ENCODE data around the gene TMEM181.
A peak's percentile ranks its signal among the peaks of the same experiment; 100 is the strongest.
"Not testable (repeated sequence)": the region's sequence is repeated elsewhere in the genome, so short reads cannot be mapped to it uniquely, and the experiment has no call there.

Gene TMEM181

GRCh38 chr6:158595223-158595622 lies 35.3 kb downstream of the TMEM181 start:
- ATAC-seq (no peak), DNase-seq (no peak)

DNA sequence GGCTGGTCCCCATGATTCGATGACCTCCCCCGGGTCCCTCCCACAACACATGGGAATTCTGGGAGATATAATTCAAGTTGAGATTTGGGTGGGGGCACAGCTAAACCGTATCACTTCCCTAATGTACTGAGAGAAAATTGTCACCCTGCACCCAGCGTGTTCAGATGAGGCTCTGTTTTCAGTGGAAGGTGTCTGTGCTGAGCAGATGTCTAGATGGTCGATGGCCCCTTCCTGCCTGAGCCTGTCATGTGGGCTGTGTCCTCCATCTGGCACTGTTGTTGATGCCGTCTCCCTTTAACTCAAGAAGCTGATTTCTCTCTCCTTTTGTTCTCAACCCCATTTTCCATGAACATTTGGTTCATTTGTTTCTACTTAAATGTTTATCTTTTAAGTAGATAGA lies 37.0 kb downstream of the TMEM181 start:
- ATAC-seq (no peak), DNase-seq (no peak)

- DNase-seq (no peak), ATAC-seq (no peak)
Observed at GRCh38 chr6:158597565-158597964, 37.7 kb downstream of the TMEM181 start.

DNA sequence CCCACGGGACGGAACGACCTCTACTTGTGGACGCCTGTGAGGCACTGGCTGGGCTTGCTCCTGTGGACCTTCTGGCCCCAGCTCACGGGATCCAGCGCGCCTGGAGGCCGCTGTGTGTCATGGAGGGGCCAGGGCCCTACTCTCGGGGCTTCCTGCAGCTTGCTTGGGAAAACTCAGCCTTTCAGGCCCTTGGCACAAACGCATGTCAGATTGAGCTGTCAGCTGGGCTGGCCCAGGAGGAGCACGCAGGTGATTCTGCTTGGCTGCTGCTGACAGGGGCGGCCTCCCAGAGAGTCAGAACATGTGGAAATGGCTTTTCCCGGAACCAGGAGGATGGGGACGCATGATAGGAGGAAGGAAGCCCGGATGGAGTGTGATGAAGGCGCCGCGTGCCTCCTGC lies 39.7 kb downstream of the TMEM181 start:
- DNase-seq (no peak), ATAC-seq (no peak)

DNA sequence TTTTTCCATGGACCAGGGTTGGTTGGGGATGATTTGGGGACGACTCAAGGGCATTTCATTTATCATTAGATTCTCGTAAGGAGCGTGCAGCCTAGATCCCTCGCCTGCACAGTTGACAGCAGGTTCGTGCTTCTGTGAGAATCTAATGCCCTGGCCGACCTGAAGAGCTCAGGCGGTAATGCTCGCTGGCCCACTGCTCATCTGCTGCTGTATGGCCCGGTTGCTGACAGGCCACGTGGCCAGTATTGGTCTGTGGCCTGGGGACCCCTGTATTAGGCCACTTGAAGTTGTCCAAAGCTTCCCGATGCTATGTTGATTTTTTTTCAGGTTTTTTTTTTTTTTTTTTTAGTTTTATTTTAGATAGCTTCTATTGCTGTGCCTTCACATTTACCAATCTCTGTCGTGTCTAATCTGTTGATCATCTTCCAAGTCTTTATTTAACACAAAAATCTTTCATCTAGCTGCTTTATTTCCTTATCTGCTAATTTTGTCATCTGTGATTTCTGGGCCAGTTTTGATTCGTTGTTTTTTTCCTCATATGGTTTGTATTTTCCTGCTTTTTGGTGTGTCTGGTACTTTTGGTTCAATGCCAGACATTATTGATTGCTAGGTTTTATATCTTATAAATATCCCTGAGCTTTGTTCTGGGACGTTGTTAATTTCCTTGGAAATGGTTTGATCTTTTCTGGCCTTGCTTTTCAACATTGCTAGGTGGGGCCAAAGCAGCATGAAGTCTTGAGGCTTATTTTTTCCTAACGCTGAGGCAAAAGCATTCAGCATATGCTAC lies 43.6 kb downstream of the TMEM181 start:
- ATAC-seq = no peak

GRCh38 chr6:158604048-158604406 lies 44.1 kb downstream of the TMEM181 start:
- DNase-seq = no peak
- ATAC-seq = no peak

More for the DNA sequence above, 43.6 kb downstream of the TMEM181 start:
- no peak for DNase-seq

DNA sequence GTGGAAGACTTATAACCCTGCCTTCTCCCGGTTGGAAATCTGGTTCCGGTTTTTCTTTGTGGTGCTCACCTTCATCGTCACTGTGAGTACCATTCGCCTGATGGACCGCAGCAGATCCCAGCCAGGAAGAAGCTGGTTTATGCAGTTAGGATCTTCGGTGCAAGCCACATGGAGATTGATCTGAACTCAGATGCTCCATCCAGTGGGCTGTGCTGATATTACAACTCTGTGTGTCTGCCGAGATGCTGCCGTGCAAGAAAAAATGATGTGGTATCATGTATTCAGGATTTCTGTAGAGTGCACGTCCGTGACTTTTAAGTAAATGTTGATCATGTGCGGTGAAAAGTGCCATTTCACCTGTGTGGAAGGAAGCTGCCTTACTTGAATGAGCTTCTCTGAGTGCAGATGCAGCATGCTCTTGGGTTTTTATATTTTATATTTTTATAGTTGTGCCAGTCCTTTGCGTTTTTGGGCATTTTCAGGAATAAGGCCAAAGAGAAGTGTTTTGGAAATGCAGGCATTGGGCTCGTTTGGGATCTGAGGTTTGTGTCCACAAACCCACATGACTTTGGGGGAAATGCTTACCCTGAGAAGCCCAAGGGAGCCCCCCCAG lies 45.5 kb downstream of the TMEM181 start:
- DNase-seq = peak; percentile 64

DNA sequence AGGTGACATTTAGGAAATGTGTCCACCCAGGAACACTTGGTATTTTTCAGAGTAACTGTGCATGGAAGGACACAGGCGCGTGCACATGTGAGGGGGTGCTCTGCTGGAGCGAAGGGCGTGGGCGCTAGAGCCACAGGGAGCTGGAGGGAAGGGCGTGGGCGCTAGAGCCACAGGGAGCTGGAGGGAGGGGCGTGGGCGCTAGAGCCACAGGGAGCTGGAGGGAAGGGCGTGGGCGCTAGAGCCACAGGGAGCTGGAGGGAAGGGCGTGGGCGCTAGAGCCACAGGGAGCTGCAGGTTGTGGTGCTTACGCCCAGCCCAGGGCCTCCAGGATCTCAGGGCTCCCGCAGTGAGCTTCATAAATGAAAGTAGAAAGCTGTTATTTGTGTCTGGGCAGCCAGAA lies 46.1 kb downstream of the TMEM181 start:
- ATAC-seq, DNase-seq: not testable (repeated sequence)

More for the DNA sequence above, 45.5 kb downstream of the TMEM181 start:
- ATAC-seq = no peak

DNA sequence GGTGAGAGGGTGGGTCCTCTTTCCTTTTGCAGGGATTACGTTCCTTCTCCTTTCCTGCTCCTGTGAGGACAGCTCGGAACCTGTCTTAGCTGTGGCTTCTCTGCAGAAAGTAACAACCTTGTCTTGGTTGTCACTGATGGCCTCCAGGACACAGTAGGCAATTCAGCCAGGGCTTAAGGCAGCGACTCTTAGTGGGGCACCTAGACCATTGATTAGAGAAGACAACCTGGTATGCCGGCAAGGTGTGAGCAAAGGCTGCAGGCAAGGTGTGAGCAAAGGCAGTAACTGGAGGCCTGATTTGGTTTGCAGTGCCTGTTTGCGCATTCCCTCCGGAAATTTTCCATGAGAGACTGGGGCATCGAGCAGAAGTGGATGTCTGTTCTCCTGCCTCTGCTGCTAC lies 47.0 kb downstream of the TMEM181 start:
- ATAC-seq = no peak

GRCh38 chr6:158607411-158608170 lies 47.7 kb downstream of the TMEM181 start:
- DNase-seq (no peak), ATAC-seq (no peak)

More for the DNA sequence above, 47.0 kb downstream of the TMEM181 start:
- DNase-seq = no peak

DNA sequence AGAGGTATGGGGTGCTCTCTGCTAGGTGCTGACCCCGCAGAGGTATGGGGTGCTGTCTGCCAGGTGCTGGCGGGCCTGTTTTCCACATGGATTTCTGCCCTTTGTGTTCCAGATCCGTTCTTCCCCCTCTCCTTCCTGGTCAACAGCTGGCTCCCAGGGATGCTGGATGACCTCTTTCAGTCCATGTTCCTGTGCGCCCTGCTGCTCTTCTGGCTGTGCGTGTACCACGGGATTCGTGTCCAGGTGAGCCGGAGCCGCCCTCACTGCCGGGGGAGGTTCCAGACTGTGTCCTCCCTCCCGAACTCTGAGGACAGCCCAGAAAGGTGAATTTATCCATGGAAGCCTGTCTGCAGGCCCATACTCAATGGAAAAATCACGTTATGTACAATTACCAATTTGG lies 48.3 kb downstream of the TMEM181 start:
- no peak for DNase-seq
- ATAC-seq = no peak

- ATAC-seq (no peak), DNase-seq (no peak)
Observed at GRCh38 chr6:158609455-158610155, 49.7 kb downstream of the TMEM181 start.

DNA sequence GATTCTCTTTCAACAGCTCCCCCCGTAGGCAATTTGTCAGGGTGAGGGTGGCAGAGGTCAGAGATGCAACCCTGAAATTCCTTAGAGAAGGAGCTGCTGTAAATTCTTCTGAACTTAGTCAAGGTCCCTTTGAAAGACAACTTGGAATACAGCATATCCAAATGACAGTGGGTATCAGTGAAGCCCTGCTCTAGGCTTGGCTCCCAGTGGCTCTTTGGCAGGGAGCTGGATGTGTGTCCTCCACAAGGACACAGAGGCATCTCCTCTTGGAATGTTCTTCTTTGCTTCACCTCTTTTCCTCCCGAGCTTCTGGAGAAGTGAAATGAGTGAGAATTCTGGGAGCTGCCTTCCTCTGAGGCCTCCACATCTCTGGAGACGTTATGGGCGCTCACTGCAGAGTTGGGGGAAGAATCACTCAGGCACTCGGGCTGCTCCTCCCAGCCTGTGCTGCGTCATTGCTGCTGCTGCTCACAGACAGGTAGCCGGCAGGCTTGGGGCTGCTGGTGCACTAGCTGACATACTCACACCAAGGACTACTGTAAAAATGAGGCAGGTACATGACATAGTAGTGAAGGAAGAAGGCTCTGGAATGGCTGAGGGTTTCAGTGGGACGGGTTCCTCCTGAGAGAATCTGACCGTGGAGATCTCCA lies 50.6 kb downstream of the TMEM181 start:
- DNase-seq = no peak
- no peak for ATAC-seq

DNA sequence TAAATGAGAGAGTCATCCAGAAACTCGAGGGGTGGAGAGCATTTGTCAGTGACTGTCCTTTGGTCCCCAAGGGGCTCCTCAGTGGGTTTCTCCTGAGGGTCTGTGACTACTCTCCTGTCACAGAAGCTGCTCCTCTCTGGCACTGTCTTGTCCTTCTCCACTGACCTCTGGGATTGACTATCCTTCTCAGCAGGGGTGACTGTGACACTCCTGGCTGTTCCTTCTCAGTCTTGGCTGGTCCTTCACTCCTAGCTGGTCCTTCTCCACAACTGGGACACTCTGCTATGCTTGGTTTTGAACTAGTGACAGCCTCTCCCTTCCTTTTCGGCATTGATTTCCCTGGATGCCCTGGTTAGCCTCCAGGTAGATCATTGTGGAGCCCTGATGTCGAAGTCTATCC lies 51.1 kb downstream of the TMEM181 start:
- ATAC-seq = no peak
- DNase-seq = no peak

- DNase-seq = no peak
- no peak for ATAC-seq
Observed at GRCh38 chr6:158611541-158612370, 51.9 kb downstream of the TMEM181 start.

DNA sequence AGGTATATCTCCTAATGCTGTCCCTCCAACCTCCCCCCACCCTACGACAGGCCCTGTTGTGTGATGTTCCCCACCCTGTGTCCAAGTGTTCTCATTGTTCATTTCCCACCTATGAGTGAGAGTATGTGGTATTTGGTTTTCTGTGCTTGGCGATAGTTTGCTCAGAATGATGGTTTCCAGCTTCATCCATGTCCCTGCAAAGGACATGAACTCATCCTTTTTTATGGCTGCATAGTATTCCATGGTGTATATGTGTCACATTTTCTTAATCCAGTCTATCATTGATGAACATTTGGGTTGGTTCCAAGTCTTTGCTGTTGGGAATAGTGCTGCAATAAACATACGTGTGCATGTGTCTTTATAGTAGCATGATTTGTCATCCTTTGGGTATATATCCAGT lies 54.7 kb downstream of the TMEM181 start:
- not testable (repeated sequence) for DNase-seq, ATAC-seq

DNA sequence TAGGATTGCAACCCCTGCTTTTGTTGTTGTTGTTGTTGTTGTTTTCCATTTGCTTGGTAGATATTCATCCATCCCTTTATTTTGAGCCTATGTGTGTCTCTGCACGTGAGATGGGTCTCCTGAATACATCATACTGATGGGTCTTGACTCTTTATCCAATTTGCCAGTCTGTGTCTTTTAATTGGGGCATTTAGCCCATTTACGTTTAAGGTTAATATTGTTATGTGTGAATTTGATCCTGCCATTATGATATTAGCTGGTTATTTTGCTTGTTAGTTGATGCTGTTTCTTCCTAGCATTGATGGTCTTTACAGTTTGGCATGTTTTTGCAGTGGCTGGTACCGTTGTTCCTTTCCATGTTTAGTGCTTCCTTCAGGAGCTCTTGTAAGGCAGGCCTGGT lies 58.4 kb downstream of the TMEM181 start:
- ATAC-seq, DNase-seq: not testable (repeated sequence)

DNA sequence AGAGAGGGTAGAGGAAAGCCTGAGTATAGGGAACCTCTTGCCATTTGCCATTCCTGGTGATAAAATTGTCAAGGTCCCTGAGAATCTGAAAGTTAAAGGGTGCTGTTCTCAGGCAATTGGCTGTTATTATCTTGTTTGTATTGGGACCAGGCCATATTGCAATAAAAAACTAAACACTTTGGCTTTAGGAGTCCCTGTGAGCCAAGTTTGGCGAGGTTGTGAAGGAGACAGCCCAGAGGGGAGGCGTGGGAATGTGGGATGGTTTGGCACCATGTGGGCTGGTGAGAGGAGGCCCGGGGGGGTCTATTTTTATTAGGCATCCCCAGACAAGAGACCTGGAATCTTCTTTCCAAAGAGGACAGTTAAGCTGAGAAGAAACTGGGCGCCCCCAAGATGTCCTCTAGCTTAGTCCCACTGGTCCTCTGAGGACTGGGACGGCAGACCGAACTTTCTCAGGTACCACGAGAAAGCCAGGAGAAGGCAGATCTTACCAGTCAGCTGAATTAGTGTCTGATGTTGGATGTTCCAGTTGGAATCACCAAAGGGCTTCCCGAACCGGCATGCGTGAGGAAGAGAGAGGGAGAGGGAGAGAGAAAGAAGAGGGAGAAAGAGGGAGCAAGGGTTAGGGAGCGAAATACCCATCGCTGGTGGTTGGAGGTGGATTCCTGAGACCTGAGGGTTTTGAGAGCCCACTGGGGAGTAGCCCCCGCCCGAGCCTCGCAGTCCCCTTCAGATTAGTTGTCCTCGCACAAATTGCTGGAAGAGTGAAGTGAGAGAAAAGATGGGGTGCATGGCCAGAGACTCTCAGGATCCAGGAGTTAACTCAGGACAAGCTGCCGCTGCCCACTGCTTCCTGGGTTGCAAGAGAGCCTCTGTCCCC lies 60.3 kb downstream of the TMEM181 start:
- ATAC-seq (no peak), DNase-seq (no peak)

- no peak for ATAC-seq
- no peak for DNase-seq
Observed at GRCh38 chr6:158620963-158621693, 61.2 kb downstream of the TMEM181 start.
